HG02623 (cell line): ENCODE results near the gene AKT1.

ENCODE experiments used
- ATAC-seq: cut with Tn5 transposase; IDR thresholded peaks from one replicate; pipeline ENCODE4 v1.9.1; 2021; ENCODE audit warnings: moderate library complexity; ENCODE audit not compliant: unreplicated experiment

The AKT1 gene

GRCh38 chr14:104787736-104788135 lies 7.8 kb downstream of the AKT1 start:
- ATAC-seq: no peak

DNA sequence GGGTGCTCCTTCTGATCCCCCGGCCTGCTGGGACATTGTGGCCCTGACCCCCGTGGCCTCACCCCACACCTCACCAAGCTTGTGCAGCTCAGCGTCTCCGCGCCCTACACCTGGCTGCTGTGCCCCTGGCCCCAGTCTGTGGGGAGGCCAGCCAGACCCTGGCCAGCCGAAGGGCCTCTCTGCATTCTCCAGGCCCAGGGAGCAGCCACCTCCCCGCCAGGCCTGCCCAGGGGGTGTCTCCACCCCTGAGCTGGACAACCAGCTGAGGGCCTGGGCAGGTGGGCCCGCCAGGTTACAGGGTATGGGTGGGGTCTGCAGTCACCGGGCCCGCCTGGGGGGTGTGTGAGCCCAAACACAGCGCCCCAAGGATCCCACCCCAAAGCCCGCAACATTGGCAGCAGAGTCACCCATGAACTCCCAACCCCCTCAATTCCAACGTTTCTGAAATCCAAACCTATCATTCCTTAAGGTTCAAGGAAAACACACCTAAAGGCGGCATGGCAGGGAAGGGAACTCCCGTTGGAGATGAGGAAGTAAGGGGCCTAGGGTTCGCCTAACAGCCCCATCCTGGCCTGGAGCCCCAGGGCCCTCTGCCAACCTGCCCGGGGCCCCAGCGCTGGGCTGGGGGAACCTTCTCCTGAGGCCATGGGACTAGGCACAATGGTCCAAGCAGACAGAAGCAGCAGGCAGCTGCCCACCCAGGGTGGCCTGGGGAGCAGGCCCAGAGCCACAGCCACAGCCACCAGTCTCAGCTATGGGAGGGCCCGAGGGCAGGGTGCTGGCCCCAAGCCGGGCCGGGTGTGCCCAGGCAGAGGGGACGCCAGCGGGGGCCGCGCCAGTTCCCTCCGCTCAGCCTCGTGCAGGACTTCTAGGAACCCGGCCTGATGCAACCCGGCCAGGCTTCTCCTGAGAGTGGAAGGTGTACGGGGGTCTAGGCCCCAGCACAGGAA lies 8.5 kb downstream of the AKT1 start:
- no peak for ATAC-seq

DNA sequence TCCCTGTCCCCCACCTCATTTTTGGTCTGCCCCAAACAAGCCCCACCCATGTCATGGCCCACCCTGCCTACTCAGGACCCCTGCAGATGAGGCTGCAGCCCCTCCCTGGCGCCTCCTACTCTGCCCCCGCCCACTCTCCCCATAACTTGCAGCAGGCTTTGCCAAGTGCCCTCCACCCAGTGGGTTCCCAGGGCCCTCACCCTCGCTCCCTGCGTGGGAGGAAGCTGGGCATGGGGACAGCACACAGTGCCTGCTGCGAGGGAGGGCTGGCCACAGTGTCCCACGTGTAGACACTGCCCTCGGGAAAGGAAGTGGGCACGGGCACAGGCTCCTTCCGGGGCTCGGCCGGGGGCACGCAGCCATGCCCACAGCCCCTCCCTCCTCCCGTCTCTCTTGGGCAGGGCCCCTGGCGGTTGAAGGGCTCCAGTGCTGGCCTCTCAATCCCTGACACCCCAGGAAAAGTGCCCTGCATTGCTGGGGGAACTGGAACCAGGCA lies 9.4 kb downstream of the AKT1 start:
- ATAC-seq: no peak

GRCh38 chr14:104785708-104786080 lies 9.9 kb downstream of the AKT1 start:
- ATAC-seq: no peak

DNA sequence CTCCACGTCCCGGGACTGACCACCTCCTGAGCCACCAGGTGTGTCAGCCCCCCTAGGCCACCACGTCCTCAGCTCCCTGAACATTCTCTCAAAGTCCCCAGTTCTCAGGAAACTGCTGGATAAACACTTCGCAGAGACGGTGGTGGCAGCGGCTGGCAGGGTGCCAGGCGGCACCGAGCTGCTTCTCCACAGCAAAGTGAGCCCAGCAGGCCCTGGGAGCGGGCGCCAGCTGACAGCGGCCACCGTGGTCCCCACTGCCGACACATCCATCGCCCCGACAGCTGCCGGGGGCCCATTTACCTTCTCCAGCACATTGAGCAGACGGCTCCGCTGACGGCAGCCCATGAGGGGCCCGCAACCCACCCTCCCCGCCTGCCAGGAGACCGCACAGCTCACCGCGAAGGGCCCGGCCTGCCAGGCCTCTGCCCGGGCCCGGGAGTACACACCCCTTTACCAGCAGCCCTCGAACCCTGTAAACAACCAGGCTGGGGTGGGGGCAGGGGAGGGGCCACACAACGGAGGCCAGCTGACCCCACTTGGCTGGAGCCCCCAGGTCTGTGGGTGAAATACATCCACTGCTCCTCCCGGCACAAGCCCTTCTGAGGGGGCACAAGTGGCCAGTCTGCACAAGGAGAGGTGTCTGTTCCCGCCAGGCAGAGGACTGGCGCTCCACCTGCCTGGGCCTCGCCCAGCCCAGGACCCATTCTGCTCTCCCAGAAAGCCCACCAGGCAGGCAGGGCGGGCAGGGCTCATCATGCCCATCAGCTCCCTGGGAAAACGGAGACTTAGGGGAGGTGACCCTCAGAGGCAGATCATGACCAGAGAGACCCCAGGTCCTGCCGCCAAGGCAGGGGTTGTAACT lies 10.5 kb downstream of the AKT1 start:
- no peak for ATAC-seq

GRCh38 chr14:104784218-104784568 lies 11.4 kb downstream of the AKT1 start:
- no peak for ATAC-seq

DNA sequence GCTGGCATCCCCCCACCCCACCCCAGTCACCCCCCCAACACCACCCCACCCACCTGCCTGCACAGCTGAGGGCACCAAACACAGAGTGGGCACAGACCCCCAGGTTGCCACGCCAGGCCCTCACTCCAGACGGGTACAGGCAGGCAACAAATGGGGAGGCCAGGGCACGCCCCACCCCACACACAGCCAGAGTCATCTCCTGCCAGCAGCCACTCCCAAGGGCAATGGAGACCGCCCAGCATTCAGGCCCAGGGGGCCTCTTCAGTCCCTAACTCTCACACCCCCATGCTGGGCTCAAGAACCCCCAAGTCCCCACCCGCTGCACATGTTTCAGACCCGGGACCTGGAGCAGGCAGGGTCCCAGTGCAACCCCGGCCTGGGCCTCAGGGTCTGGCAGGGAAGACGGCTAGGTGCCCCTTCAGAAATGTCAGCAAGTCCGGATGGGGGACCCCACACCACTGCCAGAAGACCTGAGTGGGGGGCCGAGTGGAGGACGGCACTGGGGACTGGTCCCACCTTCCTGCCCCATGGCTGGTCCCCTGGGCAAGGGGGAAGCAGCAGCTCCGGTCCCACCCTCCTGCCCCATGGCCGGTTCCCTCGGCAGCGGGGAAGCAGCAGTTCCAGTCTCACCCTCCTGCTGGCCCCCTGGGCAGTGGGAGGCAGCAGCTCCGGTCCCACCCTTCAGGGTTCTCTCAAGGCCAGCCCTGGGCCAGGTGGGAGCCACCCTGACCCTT lies 11.9 kb downstream of the AKT1 start:
- no peak for ATAC-seq

GRCh38 chr14:104782808-104783139 lies 12.8 kb downstream of the AKT1 start:
- no peak for ATAC-seq

- ATAC-seq: no peak
These were observed 13.3 kb downstream of the AKT1 start for GRCh38 chr14:104782086-104782807.

- no peak for ATAC-seq
These were observed 14.1 kb downstream of the AKT1 start for GRCh38 chr14:104781271-104782077.

GRCh38 chr14:104780513-104781030 lies 15.0 kb downstream of the AKT1 start:
- no peak for ATAC-seq

GRCh38 chr14:104779776-104780512 lies 15.6 kb downstream of the AKT1 start:
- ATAC-seq: no peak

- no peak for ATAC-seq
These were observed 16.7 kb downstream of the AKT1 start for GRCh38 chr14:104778694-104779331.

DNA sequence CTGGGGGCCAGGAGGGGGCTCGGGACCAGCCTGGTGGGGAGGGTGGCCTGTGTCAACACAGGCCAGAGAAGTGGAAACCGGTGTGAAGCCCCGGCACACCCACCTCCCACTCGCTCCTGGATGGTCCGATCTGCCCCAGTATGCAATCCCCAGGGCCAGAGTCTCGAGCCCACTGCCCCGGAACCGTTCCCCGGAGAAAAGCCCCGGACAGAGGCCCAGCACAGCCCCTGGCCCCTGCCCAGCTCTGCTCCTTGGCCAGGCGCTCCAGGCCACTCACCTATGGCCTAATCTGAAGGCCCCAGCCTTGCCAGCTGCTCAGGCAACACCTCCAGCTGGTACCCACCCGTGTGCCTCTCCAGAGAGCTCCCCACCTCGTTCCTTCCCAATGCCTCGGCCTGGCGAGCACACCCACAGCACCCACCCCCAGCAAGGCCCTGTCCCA lies 17.7 kb downstream of the AKT1 start:
- no peak for ATAC-seq

- no peak for ATAC-seq
These were observed 18.4 kb downstream of the AKT1 start for GRCh38 chr14:104776961-104777807.

DNA sequence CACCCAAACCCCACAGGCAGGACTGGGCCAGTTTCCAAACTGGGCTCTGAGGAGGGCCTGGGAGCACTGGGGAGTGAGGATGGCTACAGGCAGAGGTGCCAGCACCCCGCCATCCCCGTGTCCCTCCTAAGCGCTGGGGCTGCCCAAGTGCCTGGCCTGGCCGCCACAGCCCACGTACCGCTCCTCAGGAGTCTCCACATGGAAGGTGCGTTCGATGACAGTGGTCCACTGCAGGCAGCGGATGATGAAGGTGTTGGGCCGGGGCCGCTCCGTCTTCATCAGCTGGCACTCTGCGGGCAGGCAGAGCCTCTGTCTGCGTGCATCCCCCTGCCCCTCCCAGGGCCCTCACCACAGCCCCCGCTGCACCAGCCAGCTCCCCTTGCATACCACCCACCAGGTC lies 19.1 kb downstream of the AKT1 start:
- ATAC-seq: no peak

GRCh38 chr14:104775073-104775489 lies 20.5 kb downstream of the AKT1 start:
- no peak for ATAC-seq
